GM19372 (cell line): ENCODE results near the gene C19orf38.

Source experiments
- ATAC-seq: cut with Tn5 transposase; IDR thresholded peaks from one replicate; pipeline ENCODE4 v1.9.1; 2021; ENCODE audit warnings: mild to moderate bottlenecking, low read depth, moderate library complexity; ENCODE audit not compliant: unreplicated experiment

The C19orf38 gene

GRCh38 chr19:10848230-10848856, at the start of gene C19orf38:
TSS of gene C19orf38 (plus strand) at chr19:10848415. CDS start at chr19:10848509, 94 bp downstream.
- no peak for ATAC-seq

GRCh38 chr19:10800488-10800887, 47.7 kb upstream of the C19orf38 start:
- ATAC-seq = no peak

- ATAC-seq = no peak
These were observed 45.7 kb upstream of the C19orf38 start for GRCh38 chr19:10802479-10802878.

- ATAC-seq = no peak
These were observed 45.0 kb upstream of the C19orf38 start for GRCh38 chr19:10803252-10803651.

GRCh38 chr19:10805065-10805757, 43.0 kb upstream of the C19orf38 start:
- ATAC-seq = no peak

- no peak for ATAC-seq
These were observed 42.4 kb upstream of the C19orf38 start for GRCh38 chr19:10805758-10806247.

GRCh38 chr19:10808937-10809649, 39.1 kb upstream of the C19orf38 start:
- no peak for ATAC-seq

- ATAC-seq = no peak
These were observed 38.4 kb upstream of the C19orf38 start for GRCh38 chr19:10809651-10810285.

- no peak for ATAC-seq
These were observed 36.7 kb upstream of the C19orf38 start for GRCh38 chr19:10811391-10812111.

GRCh38 chr19:10812196-10812595, 36.0 kb upstream of the C19orf38 start:
- no peak for ATAC-seq

GRCh38 chr19:10812902-10813404, 35.3 kb upstream of the C19orf38 start:
- ATAC-seq = no peak

- no peak for ATAC-seq
These were observed 33.1 kb upstream of the C19orf38 start for GRCh38 chr19:10815007-10815536.

GRCh38 chr19:10815969-10816644, 32.1 kb upstream of the C19orf38 start:
- ATAC-seq = no peak

- no peak for ATAC-seq
These were observed 31.5 kb upstream of the C19orf38 start for GRCh38 chr19:10816691-10817090.

- no peak for ATAC-seq
These were observed 30.8 kb upstream of the C19orf38 start for GRCh38 chr19:10817291-10818038.

GRCh38 chr19:10818301-10819123, 29.7 kb upstream of the C19orf38 start:
- no peak for ATAC-seq

GRCh38 chr19:10819124-10820060, 28.8 kb upstream of the C19orf38 start:
- no peak for ATAC-seq
